Measurements from ENCODE around the gene E4F1.
"Not testable (repeated sequence)": the region's sequence is repeated elsewhere in the genome, so short reads cannot be mapped to it uniquely, and the experiment has no call there.

Gene E4F1

DNA sequence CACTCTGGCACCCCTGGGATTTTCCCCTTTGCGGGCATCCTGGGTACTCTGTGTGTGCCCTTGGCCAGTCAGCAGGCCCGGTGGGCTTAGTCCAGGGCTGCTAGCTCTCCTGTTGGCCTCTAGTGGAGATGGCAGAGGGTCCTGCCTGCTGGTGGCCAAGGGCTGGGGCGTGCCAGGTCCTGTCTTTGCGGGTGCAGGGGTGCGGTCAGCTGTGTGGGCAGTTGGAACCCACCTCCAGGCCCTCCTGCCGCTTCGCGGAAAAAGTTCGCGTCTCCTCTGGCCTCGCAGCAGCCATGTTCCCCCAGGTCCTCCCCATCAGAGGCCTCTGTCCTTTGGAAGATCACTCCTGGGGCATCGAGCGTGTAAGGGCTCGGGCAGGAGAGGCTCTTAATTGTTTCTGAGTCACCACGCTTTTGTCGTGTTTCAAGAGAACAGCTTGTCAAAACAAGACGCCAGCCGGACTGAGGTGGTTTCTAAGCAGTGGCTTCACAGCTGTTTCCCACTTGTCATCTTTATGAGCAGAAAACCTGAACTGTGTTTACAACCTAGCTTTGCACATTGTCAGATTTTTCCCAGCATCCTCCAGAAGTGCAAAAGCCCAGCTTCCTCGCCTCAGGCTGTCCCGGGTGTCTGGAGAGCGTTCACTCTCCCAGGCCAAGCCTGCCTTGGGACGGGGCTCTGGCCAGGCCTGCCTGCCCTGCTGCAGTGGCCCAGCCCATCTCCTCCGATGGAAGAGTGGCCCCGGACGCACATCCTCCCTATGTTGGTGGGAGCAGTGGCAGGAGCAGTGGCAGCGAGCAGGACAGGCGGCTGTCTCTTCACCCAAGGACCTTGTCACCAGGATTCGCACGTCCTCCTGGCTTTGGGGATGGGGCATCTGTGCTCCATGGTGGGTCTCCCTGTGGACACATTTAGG lies 7.9 kb downstream of the E4F1 start:
- no peak for DNase-seq (ENCODE audit: low read depth)

DNA sequence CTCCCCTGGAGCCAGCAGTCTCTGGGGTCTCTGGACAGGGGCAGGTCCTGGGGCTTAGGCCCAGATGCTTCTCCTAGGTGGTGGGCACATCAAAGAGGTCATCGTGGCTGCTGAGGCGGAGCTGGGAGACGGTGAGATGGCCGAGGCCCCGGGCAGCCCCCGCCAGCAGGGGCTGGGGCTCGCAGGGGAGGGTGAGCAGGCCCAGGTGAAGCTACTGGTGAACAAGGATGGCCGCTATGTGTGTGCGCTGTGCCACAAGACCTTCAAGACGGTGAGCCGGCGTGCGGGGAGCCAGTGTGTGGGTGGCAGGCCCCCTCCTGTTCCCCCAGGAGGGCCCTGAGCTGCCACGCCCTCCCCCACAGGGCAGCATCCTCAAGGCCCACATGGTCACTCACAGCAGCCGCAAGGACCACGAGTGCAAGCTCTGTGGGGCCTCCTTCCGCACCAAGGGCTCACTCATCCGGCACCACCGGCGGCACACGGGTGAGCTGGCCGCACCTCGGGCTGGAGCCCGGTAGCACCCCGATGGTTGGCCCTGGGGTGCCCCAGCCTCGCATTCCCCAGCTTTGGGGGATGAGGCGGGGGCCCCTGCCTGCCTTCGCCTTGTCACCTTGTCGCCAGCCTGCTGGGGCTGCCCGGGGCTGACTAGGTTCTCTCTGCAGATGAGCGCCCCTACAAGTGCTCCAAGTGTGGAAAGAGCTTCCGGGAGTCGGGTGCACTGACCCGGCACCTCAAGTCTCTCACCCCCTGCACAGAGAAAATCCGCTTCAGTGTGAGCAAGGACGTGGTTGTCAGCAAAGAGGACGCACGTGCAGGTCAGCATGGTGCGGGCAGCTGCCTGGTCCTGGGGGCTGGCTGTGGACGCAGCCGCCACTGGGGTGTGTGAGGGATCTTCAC lies 9.0 kb downstream of the E4F1 start:
- no peak for DNase-seq (ENCODE audit: low read depth)

DNA sequence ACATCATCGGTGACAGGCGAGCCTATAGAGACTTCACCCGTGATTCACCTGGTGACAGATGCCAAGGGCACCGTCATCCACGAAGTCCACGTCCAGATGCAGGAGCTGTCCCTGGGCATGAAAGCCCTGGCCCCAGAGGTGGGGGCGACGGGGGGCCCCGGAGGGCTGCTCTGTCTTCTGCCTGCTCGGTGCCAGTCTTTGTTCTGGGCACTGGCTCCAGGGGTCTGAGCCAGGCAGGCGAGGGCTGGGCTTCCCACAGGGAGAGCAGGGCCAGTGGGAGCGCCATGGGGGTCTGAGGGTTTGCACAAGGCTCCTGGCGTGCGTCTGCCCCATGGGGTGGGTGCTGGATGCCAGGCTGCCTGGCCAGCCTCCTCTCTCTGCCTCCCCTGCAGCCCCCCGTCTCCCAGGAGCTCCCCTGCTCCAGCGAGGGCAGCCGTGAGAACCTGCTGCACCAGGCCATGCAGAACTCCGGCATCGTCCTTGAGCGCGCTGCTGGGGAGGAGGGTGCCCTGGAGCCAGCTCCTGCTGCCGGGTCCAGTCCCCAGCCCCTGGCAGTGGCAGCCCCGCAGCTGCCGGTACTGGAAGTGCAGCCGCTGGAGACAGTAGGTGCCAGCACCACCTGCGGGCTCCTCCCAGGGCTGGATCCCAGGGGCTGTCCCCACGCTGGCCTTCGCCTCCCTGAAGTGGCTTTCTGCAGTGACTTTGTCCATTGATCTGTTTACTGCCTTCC lies 9.8 kb downstream of the E4F1 start:
- DNase-seq (ENCODE audit: low read depth): no peak

DNA sequence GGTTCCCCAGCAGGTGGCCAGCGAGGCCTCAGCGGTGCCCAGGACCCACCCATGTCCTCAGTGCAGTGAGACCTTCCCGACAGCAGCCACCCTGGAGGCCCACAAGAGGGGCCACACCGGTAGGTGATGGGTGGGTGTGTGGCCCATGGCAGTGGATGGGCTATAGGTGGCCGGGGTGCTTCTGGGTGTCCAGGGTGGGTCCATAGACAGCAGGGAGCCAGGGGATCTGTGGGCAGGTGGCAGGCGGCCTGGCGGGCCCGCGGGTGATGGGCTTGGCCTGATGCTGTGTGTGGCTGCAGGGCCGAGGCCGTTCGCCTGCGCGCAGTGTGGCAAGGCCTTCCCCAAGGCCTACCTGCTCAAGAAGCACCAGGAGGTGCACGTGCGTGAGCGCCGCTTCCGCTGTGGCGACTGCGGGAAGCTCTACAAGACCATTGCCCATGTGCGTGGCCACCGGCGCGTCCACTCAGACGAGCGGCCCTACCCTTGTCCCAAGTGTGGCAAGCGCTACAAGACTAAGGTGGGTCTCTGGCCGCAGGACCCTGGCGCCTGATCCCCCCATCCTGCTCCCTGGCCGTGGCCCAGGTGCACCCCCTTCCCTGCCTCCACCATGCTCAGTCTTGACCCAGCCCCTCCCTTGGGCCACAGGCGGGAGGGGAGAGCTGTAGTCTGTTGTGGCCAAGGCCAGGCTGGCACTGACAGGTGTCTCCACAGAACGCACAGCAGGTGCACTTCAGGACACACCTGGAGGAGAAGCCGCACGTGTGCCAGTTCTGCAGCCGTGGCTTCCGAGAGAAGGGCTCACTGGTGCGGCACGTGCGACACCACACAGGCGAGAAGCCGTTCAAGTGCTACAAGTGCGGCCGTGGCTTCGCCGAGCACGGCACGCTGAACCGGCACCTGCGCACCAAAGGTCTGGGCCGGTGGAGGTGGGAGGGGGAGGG lies 10.8 kb downstream of the E4F1 start:
- DNase-seq (ENCODE audit: low read depth): no peak

DNA sequence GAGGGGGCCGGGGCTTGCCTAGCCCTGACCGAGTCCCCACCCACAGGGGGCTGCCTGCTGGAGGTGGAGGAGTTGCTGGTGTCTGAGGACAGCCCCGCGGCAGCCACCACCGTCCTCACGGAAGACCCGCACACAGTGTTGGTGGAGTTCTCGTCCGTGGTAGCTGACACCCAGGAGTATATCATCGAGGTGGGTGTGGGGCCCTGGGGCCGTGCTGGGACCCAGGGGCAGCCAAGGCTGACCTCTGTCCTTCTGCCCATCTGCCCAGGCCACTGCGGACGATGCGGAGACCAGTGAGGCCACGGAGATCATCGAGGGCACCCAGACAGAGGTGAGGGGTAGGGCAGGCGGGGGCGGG lies 11.4 kb downstream of the E4F1 start:
- DNase-seq (ENCODE audit: low read depth): no peak

DNA sequence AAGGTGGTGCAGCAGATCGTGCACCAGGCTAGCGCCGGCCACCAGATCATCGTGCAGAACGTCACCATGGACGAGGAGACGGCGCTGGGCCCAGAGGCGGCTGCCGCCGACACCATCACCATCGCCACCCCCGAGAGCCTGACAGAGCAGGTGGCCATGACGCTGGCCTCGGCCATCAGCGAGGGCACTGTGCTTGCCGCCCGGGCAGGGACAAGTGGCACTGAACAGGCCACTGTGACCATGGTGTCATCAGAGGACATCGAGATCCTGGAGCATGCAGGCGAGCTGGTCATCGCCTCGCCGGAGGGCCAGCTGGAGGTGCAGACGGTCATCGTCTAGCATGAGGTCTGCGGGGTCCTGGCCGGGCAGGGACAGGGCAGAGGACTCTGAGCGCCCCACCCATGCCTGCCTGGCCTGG lies 11.9 kb downstream of the E4F1 start:
- no peak for DNase-seq (ENCODE audit: low read depth)

DNA sequence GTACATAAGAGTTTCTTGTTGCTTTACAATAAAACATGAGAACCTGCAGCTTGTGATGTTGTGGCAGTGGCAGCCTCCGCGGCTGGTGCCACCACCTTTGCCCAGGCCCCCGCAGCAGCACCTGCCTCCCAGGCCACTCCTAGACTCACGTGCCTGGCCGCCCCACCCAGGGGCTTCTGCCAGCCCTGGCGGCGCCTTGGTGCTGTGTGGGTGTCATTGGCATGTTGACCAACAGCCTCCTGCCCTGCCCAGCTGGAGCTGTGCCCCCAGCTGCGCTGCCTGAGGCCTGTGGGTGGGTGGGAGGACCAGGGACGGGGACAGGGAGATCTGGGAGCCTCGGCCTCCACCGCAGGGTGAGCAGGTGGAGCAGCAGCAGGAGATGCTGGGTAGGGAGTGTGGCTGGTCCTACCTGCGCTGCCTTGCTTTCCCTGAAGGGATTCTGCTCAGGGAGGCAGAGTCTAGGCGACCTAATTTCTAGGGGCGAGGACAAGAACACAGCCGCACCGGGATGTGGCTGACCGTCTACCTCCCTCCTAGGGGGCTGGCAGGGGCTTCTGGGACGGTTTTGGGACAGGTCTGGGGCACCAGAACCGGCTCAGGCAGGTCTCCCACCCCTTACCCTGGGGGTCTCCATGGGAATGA lies 12.4 kb downstream of the E4F1 start:
- no peak for DNase-seq (ENCODE audit: low read depth)

DNA sequence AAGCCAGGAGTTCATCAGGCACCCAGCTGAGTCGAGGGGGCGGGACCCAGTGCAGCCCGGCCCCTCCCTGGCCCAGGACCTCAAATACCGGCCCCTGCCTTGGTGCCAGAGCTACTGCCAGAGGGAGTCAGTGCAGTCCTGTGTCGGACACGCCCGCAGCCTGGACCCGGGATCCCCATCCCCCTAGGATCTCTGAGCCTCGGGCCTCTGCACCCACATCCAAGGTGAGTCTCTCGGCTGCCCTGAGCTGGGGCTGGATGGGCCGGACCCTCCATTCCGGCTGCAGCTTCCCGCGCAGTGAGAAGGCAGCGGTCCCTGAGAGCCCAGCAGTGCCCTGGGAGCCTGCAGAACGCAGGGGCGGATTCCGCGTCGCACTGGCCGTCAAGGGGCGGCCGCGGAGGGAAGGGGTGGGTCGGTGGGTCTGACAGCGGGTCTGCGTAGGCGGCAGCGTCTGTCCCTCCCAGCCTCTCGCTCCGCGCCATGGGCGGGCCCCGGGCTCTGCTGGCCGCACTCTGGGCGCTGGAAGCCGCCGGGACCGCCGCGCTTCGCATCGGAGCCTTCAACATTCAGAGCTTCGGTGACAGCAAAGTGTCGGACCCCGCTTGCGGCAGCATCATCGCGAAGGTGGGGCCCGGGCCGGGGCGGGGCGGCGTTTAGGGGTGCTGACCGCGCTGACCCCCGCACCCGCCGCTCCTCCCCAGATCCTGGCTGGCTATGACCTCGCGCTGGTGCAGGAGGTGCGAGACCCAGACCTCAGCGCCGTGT lies 13.1 kb downstream of the E4F1 start, which contains the start of gene DNASE1L2:
DNASE1L2 (plus strand) TSS at position 108 of the 765 bp plus-strand sequence; CDS start at position 481, 373 bp downstream.
- DNase-seq (ENCODE audit: low read depth): no peak

DNA sequence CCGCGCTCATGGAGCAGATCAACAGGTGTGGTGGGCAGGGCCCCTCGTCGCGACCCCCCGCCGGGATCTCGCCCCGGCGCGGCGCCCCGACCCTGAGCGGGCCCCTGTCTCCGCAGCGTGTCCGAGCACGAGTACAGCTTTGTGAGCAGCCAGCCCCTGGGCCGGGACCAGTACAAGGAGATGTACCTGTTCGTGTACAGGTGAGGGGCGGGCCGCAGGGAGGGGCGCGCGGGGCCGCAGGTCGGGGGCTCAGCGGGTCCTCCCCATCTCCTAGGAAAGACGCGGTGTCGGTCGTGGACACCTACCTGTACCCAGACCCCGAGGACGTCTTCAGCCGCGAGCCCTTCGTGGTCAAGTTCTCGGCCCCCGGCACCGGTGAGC lies 13.7 kb downstream of the E4F1 start:
- DNase-seq (ENCODE audit: low read depth): no peak

DNA sequence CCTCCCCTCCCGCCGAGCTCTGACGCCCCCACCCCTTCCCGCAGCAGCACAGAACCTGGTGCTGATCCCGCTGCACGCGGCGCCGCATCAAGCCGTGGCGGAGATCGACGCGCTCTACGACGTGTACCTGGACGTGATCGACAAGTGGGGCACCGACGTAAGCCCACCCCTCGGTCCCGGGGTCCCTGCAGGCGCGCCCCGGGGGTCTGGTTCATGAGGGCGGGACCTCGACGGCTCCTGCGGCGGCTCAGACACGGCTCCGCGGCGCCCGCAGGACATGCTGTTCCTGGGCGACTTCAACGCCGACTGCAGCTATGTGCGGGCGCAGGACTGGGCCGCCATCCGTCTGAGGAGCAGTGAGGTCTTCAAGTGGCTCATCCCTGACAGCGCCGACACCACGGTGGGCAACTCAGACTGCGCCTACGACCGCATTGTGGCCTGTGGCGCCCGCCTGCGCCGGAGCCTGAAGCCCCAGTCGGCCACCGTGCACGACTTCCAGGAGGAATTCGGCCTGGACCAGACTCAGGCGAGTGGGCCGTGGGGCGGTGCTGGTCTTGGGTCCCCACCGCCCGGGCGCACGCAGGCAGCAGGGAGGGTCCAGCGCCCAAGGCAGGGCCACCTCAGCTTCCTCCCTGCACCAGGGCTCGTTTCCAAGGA lies 14.2 kb downstream of the E4F1 start:
- DNase-seq (ENCODE audit: low read depth): no peak

DNA sequence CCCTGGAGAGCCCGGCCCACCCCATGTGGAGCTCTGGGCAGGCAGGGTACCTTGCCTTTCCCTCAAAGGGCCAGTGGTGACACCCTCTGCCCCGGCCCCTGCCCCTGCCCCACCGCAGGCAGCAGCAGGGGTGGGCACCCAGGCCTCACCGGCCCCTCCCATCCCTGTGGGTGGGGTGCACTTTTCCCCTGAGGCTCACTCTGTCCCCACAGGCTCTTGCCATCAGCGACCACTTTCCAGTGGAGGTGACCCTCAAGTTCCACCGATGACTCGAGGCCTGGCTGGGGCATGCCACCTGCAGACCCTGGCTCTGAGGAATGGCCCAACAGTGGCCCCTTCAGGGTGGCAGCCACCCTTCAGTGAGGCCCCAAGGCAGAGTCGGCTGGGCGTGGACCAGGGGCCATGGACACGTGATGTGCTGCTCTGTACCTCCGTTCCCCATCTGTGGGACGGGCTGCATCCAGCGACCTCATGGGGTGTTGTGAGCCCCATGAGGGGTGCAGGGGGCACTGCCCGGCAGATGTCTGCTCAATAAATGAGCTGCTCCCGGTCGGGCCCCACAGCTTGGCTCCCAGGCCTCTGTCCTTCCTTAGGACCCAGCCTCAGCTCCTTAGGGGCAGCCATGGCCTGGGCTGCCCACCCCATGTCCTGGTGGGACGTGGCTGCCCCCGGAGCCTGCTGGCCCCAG lies 14.9 kb downstream of the E4F1 start:
- no peak for DNase-seq (ENCODE audit: low read depth)

DNA sequence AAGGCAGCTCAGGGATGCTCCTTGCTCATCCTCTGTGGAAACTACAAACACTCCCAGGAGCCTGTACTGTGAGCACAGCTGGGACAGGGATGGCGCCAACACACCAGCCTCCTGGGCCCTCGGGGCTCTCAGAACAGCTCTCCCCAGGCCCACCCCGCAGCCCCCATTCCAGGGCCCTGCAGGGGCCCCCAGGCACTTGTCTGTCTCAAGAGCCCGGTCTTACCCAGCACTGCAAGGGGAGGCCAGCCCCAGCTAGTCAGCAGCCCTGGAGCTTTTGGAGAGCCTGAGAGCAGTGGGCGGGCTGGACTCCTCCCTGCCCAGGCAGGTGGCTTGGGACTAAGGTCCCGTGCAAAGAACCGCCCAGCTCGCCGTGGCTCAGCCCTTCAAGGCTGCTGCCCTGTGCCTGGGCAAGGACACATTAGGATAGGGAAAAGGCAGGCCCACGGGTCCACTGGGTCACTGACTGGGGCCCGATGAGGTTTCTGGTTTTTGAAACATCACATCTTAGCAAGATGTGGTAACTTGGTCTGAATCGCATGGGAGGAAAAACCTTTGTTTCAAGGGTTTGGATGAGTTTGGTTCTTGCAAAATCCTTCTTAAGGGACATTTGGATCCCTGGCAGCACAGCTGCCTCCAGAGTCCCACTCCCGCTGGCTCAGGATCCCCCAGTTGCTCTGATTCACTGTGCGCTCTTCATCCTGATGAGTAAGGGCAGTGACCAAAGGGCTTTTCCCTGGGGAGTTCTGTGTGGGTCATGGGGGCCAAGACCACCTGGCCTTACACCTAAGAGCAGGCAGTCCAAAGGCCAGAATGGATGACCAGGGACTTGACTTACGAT lies 15.7 kb downstream of the E4F1 start:
- DNase-seq (ENCODE audit: low read depth): no peak

DNA sequence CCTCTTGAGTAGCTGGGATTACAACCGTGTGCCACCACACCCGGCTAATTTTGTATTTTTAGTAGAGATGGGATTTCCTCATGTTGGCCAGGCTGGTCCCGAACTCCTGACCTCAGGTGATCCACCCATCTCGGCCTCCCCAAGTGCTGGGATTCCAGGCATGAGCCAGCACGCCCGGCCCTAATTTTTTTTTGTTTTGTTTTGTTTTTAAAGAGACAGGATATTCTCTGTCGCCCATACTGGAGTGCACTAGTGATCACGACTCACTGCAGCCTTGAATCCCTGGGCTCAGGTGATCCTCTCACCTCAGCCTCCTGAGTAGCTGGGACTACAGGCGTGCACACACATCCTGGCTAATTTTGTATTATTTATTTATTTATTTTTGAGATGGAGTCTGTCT lies 16.9 kb downstream of the E4F1 start:
- not testable (repeated sequence) for DNase-seq (ENCODE audit: low read depth)

DNA sequence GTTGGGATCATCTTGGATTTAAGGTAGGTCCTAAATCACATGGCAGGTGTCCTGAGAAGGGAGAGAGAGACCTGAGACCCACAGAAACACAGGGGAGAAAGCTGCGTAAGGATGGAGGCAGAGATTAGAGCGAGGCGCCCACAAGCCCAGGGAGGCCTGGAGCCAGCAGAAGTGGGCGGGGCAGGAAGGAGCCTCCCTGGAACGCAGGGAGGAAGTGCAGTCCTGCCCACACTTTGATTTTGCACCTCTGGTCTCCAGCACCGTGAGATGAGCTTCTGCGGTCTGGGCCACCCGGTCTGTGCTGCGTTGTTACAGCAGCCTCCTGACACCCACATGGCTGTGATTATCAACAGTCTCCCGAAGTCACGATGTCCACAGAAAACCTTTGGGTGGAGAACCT lies 19.2 kb downstream of the E4F1 start:
- no peak for DNase-seq (ENCODE audit: low read depth)

DNA sequence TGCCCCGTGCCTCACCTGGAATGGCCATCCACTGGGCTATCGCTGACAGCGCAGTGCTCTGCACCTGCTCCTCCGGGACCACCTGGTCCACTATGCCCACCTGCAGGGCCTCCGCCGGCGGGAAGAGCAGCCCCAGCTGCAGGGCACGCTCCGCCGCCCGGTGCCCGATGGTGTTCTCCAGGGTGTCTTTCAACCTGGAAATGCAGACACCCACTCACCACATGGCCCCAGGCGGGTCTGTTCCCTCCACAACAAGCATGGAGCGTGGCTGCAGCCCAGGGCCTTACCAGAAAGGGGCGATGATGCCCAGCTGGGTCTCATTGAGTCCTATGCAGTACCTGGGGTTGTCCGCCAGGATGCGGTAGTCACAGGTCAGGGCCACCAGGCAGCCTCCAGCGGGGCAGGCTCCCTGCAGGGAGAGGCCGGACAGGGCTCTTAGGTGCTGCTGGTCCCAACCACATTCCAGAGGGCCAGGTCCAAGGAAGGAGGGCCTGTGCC lies 19.7 kb downstream of the E4F1 start:
- no peak for DNase-seq (ENCODE audit: low read depth)

DNA sequence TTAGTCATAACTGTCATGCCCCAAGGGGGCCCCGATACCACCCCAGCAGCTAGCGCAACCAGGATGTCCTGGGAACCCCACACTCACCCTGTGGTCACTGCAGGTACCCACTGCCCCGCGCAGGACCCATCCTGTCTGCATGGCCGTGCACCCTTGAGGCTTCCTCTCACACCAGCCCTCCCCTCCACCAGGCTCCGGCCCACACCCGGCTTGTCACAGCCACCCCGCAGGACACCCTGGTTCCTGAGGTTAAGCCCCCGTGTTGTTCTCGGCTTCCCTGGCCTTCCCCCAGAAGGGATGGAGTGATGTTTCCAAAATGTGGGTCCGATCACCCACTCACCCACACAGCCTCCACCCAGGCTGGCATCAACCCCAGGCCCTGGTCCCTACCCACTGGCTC lies 20.4 kb downstream of the E4F1 start:
- DNase-seq (ENCODE audit: low read depth): no peak

DNA sequence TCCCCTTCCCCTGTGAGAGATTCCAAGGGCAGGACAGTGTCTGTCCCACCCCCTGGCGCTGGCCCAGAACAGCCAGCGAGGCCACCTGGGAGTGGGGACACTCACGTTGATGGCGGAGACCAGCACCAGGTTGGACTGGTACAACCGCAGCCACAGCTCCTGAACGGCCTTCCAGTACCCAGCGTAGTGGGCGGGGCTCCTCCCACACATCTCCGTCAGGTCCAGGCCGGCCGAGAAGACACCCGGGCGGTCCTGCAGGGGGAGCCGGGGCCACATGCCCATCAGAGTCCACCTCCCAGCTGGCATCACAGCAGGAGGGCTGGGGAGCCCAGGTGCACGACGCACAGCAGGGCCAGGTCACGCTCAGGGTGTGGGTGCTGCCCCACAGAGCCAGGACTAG lies 20.9 kb downstream of the E4F1 start:
- no peak for DNase-seq (ENCODE audit: low read depth)
